ENCODE measurements around the gene ERCC3. TPM values are rescaled to one million over a fixed set of nuclear protein-coding genes. Genes with fewer than 3 reads are reported as not detected.
"Not testable (repeated sequence)": the region's sequence is repeated elsewhere in the genome, so short reads cannot be mapped to it uniquely, and the experiment has no call there.

Gene ERCC3
- total RNA-seq, 1 donor from 2014 or later = 68.9 TPM

DNA sequence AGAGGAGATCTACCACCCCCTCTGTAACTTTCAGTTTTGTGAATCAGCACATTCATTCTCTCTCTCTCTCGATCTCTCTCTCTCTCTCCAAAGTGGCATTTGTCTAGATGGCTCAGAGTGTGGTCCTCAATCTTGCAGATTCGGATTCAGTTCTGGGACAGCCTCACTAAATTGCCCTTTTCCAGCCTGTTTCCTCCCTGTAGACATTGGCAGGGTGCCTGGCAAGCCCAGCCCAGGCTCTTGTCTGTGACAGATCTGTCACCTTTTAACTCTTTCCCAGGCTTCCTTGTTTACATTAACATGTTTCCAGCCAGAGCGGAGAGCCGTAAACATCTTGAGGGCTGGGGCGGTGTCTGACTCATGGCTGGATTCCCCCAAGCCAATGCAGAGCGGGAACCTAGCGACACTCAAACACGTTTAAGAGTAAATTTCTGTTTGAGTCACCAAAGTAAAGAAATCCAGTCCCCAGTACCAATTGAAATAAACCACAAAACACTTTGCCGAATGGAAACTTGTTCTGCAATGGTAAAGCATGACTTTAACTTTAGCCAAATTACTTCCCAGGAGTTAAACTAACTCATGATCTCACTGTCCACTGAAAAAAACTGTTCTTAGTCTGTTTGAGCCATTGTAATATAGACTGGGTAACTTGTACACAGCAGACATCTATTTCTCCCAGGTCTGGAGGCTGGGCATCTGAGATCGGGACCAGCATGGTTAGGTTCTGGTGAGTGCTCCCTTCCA, 67.3 kb downstream of the ERCC3 start:
- Histone ChIP-seq H4K20me1 (ENCODE audit: low read depth) (no peaks in the 10 kb centered on the region), H3K9ac (no peak overlapping the region), H3K36me3 (no peaks in the 10 kb centered on the region), H3K79me2 (ENCODE audit: low read depth) (no peaks in the 10 kb centered on the region), H3K4me1 (peaks cover 14% of the 10 kb centered on the region), H3K27ac (no peak overlapping the region), H3K27me3 (no peaks in the 10 kb centered on the region), H3K4me3 (no peak overlapping the region), H2AFZ (replicated peaks) (no peak overlapping the region), H3K4me2 (no peak overlapping the region), H3F3A (ENCODE audit: low read depth) (no peaks in the 10 kb centered on the region), H3K9me3 (ENCODE audit: low read depth) (no peaks in the 10 kb centered on the region)
- no peak for DNase-seq (ENCODE audit: low spot score)
- TF ChIP-seq CTCF (IDR thresholded peaks at IDR 0.05) (no peak), EZH2 (IDR thresholded peaks at IDR 0.05) (no peak), EZH2phosphoT487 (IDR thresholded peaks at IDR 0.05) (no peak)
- Mint-ChIP-seq H3K9me3 (no peaks in the 10 kb centered on the region), H3K27ac (no peak overlapping the region), H3K36me3 (no peaks in the 10 kb centered on the region), H3K4me3 (peak overlapping the region; percentile 52), H3K27me3 (ENCODE audit: insufficient read depth, low read depth) (no peaks in the 10 kb centered on the region), H3K4me1 (peaks cover 7% of the 10 kb centered on the region)

GRCh38 chr2:127226132-127226519, 67.8 kb downstream of the ERCC3 start:
- Histone ChIP-seq H3K9me3 (ENCODE audit: low read depth) (no peaks in the 10 kb centered on the region), H4K20me1 (ENCODE audit: low read depth) (no peaks in the 10 kb centered on the region), H3K4me3 (no peak overlapping the region), H3K9ac (no peak overlapping the region), H2AFZ (replicated peaks) (no peak overlapping the region), H3K4me2 (no peak overlapping the region), H3K79me2 (ENCODE audit: low read depth) (no peaks in the 10 kb centered on the region), H3F3A (ENCODE audit: low read depth) (peaks cover 4% of the 10 kb centered on the region), H3K27ac (no peak overlapping the region), H3K4me1 (peaks cover 14% of the 10 kb centered on the region), H3K27me3 (no peaks in the 10 kb centered on the region), H3K36me3 (no peaks in the 10 kb centered on the region)
- Mint-ChIP-seq H3K9me3 (no peaks in the 10 kb centered on the region), H3K36me3 (no peaks in the 10 kb centered on the region), H3K27me3 (ENCODE audit: insufficient read depth, low read depth) (no peaks in the 10 kb centered on the region), H3K4me3 (no peak overlapping the region), H3K27ac (no peak overlapping the region), H3K4me1 (peaks cover 7% of the 10 kb centered on the region)
- no peak for TF ChIP-seq CTCF (IDR thresholded peaks at IDR 0.05)
- TF ChIP-seq EZH2 (IDR thresholded peaks at IDR 0.05) = no peak
- no peak for TF ChIP-seq EZH2phosphoT487 (IDR thresholded peaks at IDR 0.05)
- no peak for DNase-seq (ENCODE audit: low spot score)

DNA sequence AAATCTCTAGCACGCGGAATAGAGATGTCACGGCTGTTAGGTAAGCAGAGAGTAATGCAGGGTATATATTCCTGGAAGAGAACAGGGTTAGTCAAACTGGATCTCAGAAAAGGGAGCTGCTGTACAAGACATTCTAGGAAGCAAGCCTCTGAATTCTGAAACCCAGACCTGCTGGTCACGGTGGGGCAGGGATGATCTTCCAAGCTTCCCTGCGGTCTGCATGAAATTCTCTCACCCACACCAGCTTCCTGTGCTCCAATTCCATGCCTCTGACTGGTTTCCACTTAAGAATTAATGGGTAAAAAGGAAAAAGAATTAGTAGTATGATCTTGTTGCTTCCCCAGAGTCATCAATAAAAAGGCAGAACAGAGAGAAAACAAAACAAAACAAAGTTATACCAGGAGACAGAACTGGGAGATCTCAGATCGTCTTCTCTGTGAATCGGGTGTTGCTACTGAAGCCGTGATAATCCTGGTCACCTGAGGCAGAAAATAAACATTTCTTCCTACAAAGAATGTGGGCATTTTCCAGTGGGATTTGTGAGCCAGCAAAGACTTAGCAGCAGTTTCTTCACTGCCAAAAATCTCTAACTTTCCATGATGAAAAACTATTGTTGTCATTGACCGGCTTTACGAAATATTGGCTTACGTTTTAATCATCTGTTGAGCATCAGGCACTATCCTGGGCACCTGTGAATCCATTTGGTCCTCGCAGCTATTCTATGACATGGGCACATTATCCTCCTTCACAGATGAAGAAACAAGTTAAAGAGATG, 68.6 kb downstream of the ERCC3 start:
- Histone ChIP-seq H3K36me3 (no peaks in the 10 kb centered on the region), H3K79me2 (ENCODE audit: low read depth) (no peaks in the 10 kb centered on the region), H3K4me3 (no peak overlapping the region), H4K20me1 (ENCODE audit: low read depth) (no peaks in the 10 kb centered on the region), H3K9me3 (ENCODE audit: low read depth) (no peaks in the 10 kb centered on the region), H3K9ac (no peak overlapping the region), H3K4me1 (peaks cover 20% of the 10 kb centered on the region), H3F3A (ENCODE audit: low read depth) (peaks cover 11% of the 10 kb centered on the region), H3K4me2 (no peak overlapping the region), H2AFZ (replicated peaks) (no peak overlapping the region), H3K27me3 (no peaks in the 10 kb centered on the region), H3K27ac (no peak overlapping the region)
- Mint-ChIP-seq H3K9me3 (no peaks in the 10 kb centered on the region), H3K36me3 (no peaks in the 10 kb centered on the region), H3K4me3 (no peak overlapping the region), H3K27ac (no peak overlapping the region), H3K27me3 (ENCODE audit: insufficient read depth, low read depth) (peaks cover under 1% of the 10 kb centered on the region), H3K4me1 (peaks cover 13% of the 10 kb centered on the region)
- TF ChIP-seq CTCF (IDR thresholded peaks at IDR 0.05) = no peak
- TF ChIP-seq EZH2phosphoT487 (IDR thresholded peaks at IDR 0.05) = no peak
- TF ChIP-seq EZH2 (IDR thresholded peaks at IDR 0.05) = no peak
- no peak for DNase-seq (ENCODE audit: low spot score)

DNA sequence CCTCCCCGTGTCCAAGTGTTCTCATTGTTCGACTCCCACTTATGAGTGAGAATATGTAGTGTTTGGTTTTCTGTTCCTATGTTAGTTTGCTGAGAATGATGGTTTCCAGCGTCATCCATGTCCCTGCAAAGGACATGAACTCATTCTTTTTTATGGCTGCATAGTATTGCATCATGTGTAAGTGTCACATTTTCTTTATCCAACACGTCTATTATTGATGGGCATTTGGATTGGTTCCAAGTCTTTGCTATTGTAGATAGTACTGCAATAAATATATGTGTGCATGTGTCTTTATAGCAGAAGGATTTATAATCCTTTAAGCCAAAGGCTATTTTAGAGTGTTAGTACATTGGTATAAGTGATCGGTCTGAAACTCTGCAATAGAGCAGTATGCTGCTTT, 69.8 kb downstream of the ERCC3 start:
- H3K36me3 Mint-ChIP-seq; H3K27me3 ChIP-seq; H3K79me2 ChIP-seq (ENCODE audit: low read depth); H3K36me3 ChIP-seq; H3K4me2 ChIP-seq; H3K9me3 Mint-ChIP-seq; H4K20me1 ChIP-seq (ENCODE audit: low read depth); H3K27ac Mint-ChIP-seq; H3K27me3 Mint-ChIP-seq (ENCODE audit: insufficient read depth, low read depth); H3K4me3 ChIP-seq; H3K4me3 Mint-ChIP-seq; H3K27ac ChIP-seq; H2AFZ ChIP-seq (replicated peaks); H3K9ac ChIP-seq; DNase-seq (ENCODE audit: low spot score); H3K9me3 ChIP-seq (ENCODE audit: low read depth): not testable (repeated sequence)
- Histone ChIP-seq H3F3A (ENCODE audit: low read depth) (peaks cover 15% of the 10 kb centered on the region), H3K4me1 (peaks cover 22% of the 10 kb centered on the region)
- peaks cover 16% of the 10 kb centered on the region for H3K4me1 Mint-ChIP-seq
